Measurements from ENCODE around the gene TMEM220. TPM values are rescaled to one million over a fixed set of nuclear protein-coding genes. Genes with fewer than 3 reads are reported as not detected.

The TMEM220 gene
- total RNA-seq = 10 to 100 TPM; 11.4 to 17.8 (median 14.1) TPM

- TF ChIP-seq CTCF (IDR thresholded peaks at IDR 0.05; ENCODE audit: low read depth) = no peak
Measured at GRCh38 chr17:10729334-10730193, at the start of gene TMEM220. TMEM220 (minus strand) TSS chr17:10730023; CDS start chr17:10729851, 172 bp downstream.

DNA sequence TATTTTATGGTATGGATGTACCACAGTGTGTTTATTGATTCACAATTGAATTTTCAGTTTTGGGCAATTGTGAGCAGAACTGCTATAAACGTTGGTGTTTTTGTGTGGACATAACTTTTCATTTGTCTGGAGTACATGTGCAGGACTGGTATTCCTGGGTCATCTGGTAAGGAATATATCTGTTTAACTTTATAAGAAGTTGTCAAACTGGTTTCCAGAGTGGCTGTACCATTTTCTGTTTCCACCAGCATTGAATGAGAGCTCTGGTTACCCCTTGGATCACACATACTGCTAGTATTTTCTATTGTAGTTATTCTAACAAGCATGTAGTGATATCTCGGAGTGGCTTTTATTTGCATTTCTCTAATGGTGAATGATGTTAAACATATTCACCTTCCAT lies 49.8 kb upstream of the TMEM220 start:
- TF ChIP-seq CTCF (IDR thresholded peaks at IDR 0.05; ENCODE audit: low read depth) = no peak

DNA sequence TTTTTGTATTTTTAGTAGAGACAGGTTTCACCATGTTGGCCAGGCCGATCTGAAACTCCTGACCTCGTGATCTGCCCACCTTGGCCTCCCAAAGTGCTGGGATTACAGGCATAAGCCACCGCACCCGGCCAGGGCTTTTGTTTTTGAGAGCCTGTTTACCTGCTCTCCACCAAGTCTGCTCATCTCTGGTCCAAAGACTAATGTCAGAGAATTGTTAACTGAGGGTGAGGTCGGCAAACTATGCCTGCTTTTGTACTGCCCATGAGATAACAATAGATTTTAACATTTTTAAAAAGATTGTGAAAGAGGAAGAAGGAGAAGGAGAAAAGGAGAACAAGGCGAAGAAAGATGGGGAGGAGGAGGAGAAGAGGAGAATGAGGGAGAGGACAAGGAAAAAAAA lies 48.1 kb upstream of the TMEM220 start:
- no peak for TF ChIP-seq CTCF (IDR thresholded peaks at IDR 0.05; ENCODE audit: low read depth)

GRCh38 chr17:10777131-10777807 lies 47.4 kb upstream of the TMEM220 start:
- no peak for TF ChIP-seq CTCF (IDR thresholded peaks at IDR 0.05; ENCODE audit: low read depth)

- no peak for TF ChIP-seq CTCF (IDR thresholded peaks at IDR 0.05; ENCODE audit: low read depth)
Measured at GRCh38 chr17:10776381-10776780, 46.6 kb upstream of the TMEM220 start.

- no peak for TF ChIP-seq CTCF (IDR thresholded peaks at IDR 0.05; ENCODE audit: low read depth)
Measured at GRCh38 chr17:10775740-10776356, 46.0 kb upstream of the TMEM220 start.

DNA sequence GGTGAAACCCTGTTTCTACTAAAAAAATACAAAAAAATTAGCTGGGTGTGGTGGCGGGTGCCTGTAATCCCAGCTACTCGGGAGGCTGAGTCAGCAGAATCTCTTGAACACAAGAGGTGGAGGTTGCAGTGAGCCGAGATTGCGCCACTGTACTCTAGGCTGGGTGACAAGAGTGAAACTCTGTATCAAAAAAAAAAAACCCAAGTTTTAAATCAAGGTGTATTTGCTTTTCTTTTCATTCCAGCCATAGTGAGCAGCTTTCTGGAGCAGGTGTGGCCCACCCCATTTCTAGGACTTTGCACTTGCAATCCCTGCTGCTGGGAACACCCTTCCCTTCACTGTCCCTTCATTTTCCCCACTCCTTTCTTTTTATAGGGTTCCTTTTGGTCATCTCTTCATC lies 45.2 kb upstream of the TMEM220 start:
- TF ChIP-seq CTCF (IDR thresholded peaks at IDR 0.05; ENCODE audit: low read depth) = no peak

All from subcutaneous adipose tissue (tissue), 4 donors.